HG03135 (cell line): ENCODE data around the gene DGKG.

Experiments used
- ATAC-seq: cut with Tn5 transposase; IDR thresholded peaks from one replicate; pipeline ENCODE4 v1.9.1; 2021; ENCODE audit warnings: mild to moderate bottlenecking, moderate library complexity; ENCODE audit not compliant: unreplicated experiment

The DGKG gene

GRCh38 chr3:186247821-186248814, 113.9 kb downstream of the DGKG start:
- ATAC-seq, result no peak

- ATAC-seq, result no peak
These were observed 115.1 kb downstream of the DGKG start for GRCh38 chr3:186246941-186247340.

- no peak for ATAC-seq
These were observed 118.0 kb downstream of the DGKG start for GRCh38 chr3:186244016-186244415.

- peak; percentile 89 for ATAC-seq
These were observed 119.9 kb downstream of the DGKG start for GRCh38 chr3:186241910-186242821.

- no peak for ATAC-seq
These were observed 122.7 kb downstream of the DGKG start for GRCh38 chr3:186239321-186239720.

- ATAC-seq, result no peak
These were observed 124.1 kb downstream of the DGKG start for GRCh38 chr3:186237915-186238314.

- no peak for ATAC-seq
These were observed 125.5 kb downstream of the DGKG start for GRCh38 chr3:186236357-186237020.

- ATAC-seq, result peak; percentile 89
These were observed 126.5 kb downstream of the DGKG start for GRCh38 chr3:186235554-186235953.

- no peak for ATAC-seq
These were observed 127.9 kb downstream of the DGKG start for GRCh38 chr3:186234152-186234551.

- ATAC-seq, result no peak
These were observed 135.6 kb downstream of the DGKG start for GRCh38 chr3:186226482-186226881.

GRCh38 chr3:186225603-186226002, 136.4 kb downstream of the DGKG start:
- no peak for ATAC-seq

GRCh38 chr3:186224041-186224610, 137.9 kb downstream of the DGKG start:
- ATAC-seq, result no peak

GRCh38 chr3:186223476-186223875, 138.6 kb downstream of the DGKG start:
- ATAC-seq, result no peak

- no peak for ATAC-seq
These were observed 140.2 kb downstream of the DGKG start for GRCh38 chr3:186221760-186222378.

- ATAC-seq, result no peak
These were observed 141.0 kb downstream of the DGKG start for GRCh38 chr3:186220911-186221645.

- no peak for ATAC-seq
These were observed 141.7 kb downstream of the DGKG start for GRCh38 chr3:186220365-186220764.

- no peak for ATAC-seq
These were observed 142.8 kb downstream of the DGKG start for GRCh38 chr3:186219211-186219638.

- ATAC-seq, result no peak
These were observed 143.6 kb downstream of the DGKG start for GRCh38 chr3:186218421-186218820.

GRCh38 chr3:186217820-186218164, 144.2 kb downstream of the DGKG start:
- peak; percentile 79 for ATAC-seq
